ENCODE data around the gene FOXC1.

Gene FOXC1

GRCh38 chr6:1584996-1585668 lies 24.6 kb upstream of the FOXC1 start:
- DNase-seq, result no peak

- DNase-seq, result no peak
Observed at GRCh38 chr6:1585669-1586049, 24.1 kb upstream of the FOXC1 start.

GRCh38 chr6:1586256-1586655 lies 23.5 kb upstream of the FOXC1 start:
- no peak for DNase-seq

GRCh38 chr6:1586861-1587450 lies 22.8 kb upstream of the FOXC1 start:
- no peak for DNase-seq

GRCh38 chr6:1587546-1587945 lies 22.2 kb upstream of the FOXC1 start:
- DNase-seq, result no peak

- DNase-seq, result no peak
Observed at GRCh38 chr6:1587977-1588376, 21.7 kb upstream of the FOXC1 start.

GRCh38 chr6:1589208-1589607 lies 20.5 kb upstream of the FOXC1 start:
- DNase-seq, result no peak

GRCh38 chr6:1590580-1590979 lies 19.1 kb upstream of the FOXC1 start:
- no peak for DNase-seq

DNA sequence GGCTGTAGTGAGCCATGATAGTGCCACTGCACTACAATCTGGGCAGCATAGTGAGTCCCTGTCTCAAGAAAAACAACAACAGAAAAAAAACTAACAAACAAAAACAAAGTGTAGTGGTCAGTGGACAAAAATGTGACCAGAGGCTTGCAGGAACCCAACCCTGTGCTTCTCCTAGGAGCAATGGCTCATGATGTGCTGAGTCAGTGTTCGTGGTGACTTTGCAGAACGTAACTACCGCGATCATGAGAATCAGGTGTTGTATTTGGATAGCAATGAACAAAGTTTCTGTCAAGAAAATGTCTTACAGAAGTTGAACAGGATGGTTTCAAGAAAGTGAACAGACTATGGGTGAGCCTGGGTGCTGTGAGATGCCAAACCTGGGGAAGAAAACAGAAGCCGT lies 18.5 kb upstream of the FOXC1 start:
- DNase-seq, result no peak

- no peak for DNase-seq
Observed at GRCh38 chr6:1591926-1592325, 17.8 kb upstream of the FOXC1 start.

DNA sequence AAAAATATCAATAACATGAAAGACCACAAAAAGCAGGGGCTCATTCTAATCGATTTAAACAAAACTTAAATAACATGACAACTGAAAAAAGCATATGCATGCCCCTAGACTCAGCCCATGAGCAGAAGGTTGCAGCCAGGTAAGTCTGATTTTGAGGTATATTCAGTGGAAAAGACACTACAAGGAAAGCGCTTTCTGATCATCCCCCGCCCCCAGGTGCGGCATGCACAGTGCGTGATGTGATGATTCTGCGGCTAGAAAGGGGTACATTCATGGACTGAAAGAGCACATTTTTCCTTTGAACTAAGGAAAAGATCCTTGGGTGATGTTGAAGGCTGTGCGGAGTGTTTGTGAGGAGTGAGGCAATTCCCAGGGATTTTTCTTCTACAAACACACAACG lies 16.9 kb upstream of the FOXC1 start:
- DNase-seq, result no peak

DNA sequence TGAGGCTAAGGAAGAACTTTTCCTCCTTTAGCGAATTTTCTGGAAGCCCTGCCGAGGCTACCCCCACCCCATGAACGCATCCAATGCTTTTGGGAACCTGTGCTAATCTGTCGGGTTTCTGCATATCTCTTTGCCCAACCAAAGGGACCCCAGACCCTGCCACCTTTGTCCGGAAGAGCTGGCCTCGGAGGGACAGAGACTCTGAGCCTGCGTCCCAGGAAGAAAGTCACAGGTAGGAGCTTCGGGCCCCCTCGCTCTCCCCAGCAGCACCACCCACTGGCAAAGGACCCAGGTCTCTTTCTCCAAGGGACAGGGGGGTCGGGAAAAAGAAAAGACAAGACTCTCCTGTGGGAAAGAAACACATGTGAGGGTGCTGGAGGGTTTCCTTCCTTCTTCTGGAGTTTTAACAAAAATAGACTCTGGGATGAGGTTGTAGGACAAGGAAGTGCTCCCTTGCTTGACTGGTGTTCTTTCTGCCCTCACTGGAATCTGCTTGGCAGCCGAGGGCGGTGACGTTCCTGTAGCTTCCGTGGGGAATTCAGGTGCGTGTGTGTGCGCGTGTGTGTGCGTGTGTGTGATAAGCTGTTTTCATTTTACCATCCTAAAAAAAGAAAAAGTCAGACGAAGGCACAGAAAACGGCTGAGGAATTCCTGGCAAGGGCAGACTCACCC lies 16.3 kb upstream of the FOXC1 start:
- no peak for DNase-seq

DNA sequence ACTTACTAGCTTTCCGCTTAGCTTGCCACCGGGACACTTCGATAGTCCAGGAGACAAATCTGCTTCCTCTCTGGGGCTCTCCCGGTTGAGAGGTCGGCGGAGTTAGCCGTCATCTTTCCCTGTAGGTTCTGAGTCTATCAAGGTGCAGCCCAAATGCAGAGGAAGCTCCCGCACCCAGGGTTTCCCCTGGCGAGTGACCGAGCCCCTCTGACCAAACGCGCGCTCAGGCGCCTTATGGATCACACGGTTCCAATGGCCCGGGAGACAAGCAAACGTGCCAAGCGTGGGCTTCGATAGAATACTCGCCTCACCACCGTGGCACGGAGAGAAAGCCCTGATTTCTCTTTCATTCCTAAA lies 15.8 kb upstream of the FOXC1 start:
- no peak for DNase-seq

GRCh38 chr6:1594445-1595200 lies 15.1 kb upstream of the FOXC1 start:
- no peak for DNase-seq

DNA sequence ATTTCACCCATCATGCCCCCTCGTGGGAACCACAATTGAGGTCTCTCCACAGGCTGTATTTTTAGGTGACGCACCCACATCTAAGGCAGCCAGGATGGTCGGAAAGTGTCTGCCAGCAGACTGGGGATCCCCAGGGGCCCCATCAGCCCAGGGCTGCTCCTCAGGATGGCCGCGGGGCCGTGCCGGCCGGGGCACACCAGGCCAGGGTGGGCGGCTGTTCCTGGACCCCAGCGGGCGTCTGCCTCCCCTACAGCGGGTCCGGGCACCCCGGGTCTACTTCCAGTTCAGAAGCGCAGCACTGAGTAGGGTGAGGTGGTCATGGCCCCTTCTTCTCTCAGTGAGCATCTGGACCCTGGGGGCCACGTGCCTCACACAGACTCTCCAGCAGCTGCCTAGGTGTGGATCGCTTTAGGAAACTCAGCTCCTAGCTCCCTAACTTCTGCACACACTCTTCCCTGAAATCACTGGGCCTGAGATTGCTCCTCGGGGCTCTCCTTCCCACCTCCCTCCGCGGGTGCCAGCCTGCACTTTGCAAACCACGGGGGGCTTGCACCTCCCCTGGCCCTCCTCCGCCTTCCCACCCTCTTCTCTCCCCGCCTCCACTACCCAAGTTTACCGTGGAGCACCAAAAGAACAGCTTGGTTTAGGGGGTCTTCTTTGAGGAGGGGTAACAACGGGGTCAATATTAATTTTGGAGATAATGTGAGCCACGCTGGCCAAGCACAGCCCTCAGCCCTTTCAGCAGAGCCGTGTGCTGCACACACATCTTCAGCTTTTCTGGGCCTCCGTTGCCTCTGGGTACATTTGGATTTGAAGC lies 14.2 kb upstream of the FOXC1 start:
- no peak for DNase-seq

DNA sequence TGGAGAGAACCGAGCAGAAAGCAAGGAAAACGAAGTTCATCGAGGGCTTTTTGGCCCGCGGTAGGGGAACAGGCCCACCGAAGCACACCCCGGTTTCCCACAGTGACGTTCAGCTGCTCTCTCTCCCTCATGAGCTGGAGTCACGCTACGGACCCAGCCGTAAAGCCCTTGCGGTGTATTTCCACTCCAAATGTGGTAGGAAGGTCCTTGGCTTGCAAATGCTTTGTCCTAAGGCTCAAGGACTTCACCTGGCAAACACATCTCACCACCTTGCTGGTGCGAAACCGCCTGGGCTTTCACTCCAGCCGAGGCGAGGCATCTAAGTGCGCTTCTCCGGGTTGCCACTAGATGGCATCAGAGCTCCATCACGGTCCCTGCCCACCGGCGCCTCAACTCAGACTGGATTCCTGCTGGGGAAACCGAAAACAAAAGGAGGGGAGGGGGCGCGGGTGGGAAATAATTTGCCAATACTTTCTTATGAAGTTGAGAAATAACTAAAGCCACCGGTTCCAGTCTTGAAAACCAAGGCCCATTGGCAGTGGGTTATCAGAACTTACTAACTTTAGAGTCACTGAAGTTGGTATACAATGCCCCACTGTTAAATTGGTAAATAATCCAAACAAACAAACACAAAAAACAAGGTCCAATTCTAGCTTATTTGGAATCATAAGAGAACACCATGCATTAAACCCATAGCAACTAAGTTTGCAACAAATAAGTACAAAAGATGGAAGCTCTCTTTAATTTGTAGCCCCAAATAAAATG lies 13.4 kb upstream of the FOXC1 start:
- DNase-seq, result no peak

DNA sequence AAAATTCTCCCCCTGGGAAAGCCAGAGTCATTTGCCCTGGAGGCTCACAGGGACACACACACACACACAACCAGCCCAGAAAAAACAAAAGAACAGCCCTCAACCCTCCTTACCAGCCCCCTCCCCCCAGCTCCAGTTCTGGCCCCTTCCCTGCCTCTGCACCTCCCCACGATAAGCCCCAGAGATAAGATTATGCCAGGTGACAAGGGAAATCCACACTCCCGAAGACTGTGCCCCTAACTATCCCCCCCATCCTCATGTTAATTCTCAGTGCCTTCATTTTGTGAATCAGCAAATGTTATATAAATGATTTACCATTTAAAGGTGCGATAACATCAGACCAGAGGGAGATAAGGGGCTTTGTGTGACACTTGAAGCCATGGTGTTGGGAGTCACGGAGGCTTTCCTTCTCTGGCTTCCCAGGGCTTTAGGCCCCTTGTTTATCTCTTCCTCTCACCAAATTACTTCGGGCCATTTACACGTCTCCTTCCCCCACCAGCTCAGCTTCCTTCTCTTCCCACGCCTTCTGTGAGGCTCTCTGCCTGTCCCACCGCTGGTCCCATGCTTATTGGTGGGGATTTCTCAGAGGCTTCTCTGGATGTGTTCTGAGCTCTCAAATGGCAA lies 12.5 kb upstream of the FOXC1 start:
- no peak for DNase-seq

- DNase-seq, result no peak
Observed at GRCh38 chr6:1597924-1598323, 11.8 kb upstream of the FOXC1 start.

DNA sequence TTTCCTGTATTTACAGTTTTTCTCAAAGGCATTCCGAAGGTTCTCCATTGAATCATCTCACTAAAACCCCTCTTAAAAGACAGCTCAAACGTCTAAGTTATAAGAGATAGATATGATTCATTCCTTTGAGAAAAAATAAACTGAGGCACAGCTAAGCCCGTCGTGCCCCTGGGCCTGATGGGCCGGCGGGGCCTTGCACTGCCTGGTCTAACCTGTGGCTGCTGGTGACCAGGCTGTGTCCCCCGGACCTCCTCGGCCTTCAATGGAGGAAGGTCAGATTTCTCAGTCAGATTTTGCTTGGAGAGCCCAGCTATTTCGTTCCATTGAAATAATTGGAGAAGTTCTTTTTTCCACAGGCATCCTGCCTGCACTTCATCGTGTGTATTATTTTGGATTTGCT lies 11.3 kb upstream of the FOXC1 start:
- DNase-seq, result no peak

- DNase-seq, result no peak
Observed at GRCh38 chr6:1598886-1599285, 10.8 kb upstream of the FOXC1 start.

GRCh38 chr6:1599469-1599868 lies 10.2 kb upstream of the FOXC1 start:
- no peak for DNase-seq

Data from fibroblast of skin of back (primary cell).